Measurements from ENCODE around the gene PPP4R4. TPM values are rescaled to one million over a fixed set of nuclear protein-coding genes. Genes with fewer than 3 reads are reported as not detected.
A peak's percentile ranks its signal among the peaks of the same experiment; 100 is the strongest.

The PPP4R4 gene
- total and polyA plus RNA-seq, 8 donors = 0.43 to 3.7 (median 0.62) TPM

DNA sequence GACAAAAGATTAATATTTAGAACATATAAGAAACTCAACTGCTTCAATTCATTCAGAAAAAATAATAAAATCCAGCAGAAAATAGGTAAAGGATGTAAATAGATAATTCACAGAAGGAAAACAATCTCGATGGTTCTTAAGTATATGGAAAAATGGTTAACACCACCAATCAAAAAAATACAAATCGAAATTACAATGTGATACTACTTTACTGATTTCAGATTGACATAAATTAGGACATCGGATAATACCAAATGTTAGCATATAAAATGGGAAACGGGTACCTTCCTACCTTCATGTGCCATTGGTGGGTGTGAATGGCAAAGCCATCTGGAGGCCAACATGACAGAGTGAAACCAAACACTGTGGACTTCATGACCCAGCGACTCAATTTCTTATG lies 1.6 kb upstream of the PPP4R4 start:
- H3K4me1 ChIP-seq = peaks cover 0 to 25% of the 10 kb centered on the region in 2 donors
- ATAC-seq = no peak
- TF ChIP-seq, protein P1, sequence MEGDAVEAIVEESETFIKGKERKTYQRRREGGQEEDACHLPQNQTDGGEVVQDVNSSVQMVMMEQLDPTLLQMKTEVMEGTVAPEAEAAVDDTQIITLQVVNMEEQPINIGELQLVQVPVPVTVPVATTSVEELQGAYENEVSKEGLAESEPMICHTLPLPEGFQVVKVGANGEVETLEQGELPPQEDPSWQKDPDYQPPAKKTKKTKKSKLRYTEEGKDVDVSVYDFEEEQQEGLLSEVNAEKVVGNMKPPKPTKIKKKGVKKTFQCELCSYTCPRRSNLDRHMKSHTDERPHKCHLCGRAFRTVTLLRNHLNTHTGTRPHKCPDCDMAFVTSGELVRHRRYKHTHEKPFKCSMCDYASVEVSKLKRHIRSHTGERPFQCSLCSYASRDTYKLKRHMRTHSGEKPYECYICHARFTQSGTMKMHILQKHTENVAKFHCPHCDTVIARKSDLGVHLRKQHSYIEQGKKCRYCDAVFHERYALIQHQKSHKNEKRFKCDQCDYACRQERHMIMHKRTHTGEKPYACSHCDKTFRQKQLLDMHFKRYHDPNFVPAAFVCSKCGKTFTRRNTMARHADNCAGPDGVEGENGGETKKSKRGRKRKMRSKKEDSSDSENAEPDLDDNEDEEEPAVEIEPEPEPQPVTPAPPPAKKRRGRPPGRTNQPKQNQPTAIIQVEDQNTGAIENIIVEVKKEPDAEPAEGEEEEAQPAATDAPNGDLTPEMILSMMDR (IDR thresholded peaks at IDR 0.05) = no peak
- H3K36me3 ChIP-seq = no peaks in the 10 kb centered on the region
- intact Hi-C loops (cut with DNase I) = no loop called here
- H3K9me3 ChIP-seq = no peaks in the 10 kb centered on the region
- peaks cover 19 to 60% of the 10 kb centered on the region in 2 donors for H3K27me3 ChIP-seq
- H3K27ac ChIP-seq = no peak overlapping the region
- no peak overlapping the region for H3K4me3 ChIP-seq
- no peak for DNase-seq

DNA sequence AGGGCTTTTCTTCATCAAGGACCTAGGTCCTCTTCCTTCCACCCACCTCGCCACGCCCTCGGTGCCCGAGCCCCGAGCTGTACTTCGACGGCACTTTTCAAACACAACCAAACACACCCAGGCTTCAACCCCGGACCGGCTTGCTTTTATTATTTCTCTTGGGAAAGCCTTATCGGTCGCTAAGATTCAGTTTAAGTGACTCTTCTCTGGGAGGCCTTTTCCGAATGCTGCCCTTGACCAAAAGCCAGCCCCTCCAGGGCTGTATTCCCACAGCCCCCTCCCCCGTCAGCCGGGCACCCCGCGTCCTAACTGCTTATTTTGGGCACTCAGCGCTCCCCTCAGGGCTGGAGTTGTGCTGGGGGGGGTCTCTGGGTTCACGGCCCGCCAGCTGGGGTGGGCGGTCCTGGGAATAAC lies 644 bp upstream of the PPP4R4 start:
- ATAC-seq (peak; percentile 22), DNase-seq (peak in 2 of 4 donors; percentile 44 to 82)
- Histone ChIP-seq H3K9me3 (no peaks in the 10 kb centered on the region), H3K27me3 (peaks cover 24 to 69% of the 10 kb centered on the region in 2 donors), H3K27ac (peak overlapping the region; percentile 49 to 63), H3K36me3 (no peaks in the 10 kb centered on the region), H3K4me1 (peaks cover 0 to 25% of the 10 kb centered on the region in 2 donors), H3K4me3 (peak overlapping the region; percentile 49 to 61)
- intact Hi-C loops (cut with DNase I) = no loop called here
- TF ChIP-seq, protein P1 (IDR thresholded peaks at IDR 0.05) = no peak

DNA sequence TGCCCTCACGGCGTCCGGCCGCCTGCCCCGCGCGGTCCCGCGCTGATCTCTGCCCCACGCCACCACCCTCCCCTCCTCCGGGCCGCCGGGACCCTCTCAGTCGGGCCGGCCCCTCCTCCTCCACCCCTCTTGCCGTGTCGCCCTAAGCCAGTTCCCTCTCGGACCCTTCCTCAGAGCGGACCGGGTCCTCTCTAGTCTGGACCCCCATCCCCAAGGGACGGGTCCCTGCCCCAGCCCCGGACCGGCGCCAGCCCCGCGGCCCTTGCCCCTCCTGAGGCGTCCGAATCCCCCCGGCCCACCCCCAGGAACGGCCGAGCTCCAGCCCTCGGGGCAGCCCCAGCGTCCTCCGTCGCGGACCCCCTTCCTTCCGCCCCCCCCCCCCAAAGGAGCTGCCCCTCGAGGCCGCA lies 485 bp downstream of the PPP4R4 start:
- no peak for ATAC-seq
- DNase-seq = peak in 1 of 4 donors; percentile 0
- Histone ChIP-seq H3K27me3 (peaks cover 29 to 80% of the 10 kb centered on the region in 2 donors), H3K4me3 (peak overlapping the region; percentile 49 to 61), H3K27ac (no peak overlapping the region), H3K9me3 (no peaks in the 10 kb centered on the region), H3K4me1 (peaks cover 0 to 25% of the 10 kb centered on the region in 2 donors), H3K36me3 (no peaks in the 10 kb centered on the region)
- TF ChIP-seq, protein P1 (IDR thresholded peaks at IDR 0.05) = no peak
- intact Hi-C loops (cut with DNase I) = no loop called here

DNA sequence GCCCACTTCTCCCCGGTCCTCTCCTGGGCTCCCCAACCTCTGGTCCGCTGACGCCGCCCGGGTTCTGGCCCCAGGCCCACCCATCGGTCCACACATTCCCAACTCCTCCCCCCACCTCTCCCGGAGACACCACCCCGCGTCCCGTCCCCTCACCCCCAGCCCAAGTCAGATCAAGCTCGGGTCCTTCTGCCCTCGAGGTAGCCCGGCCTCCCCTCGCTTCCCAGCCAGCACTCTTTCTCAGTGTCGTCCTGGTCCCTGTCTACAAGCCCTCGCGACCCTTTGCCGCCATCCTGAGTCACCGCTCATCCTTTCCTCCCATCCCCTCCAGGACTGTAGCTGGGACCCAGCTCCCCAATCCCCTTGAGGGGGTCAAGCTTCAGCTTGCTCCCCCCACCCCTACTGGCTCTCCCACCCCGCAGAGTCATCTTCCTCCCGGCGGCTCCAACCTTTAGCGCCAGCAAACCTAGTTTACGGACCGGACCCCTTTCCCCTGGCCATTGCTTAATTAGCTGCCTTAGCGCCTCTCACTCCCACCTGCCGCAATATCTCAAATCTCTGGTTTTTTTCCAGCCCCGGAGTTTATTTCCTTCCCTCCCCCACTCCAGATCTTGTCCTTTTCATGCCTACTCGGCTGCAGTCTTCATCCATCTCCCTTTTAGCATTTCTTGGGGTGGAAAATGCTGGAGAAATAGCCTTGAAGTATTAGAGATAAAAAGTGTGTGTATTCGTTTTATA lies 1.1 kb downstream of the PPP4R4 start:
- Histone ChIP-seq H3K4me3 (peak overlapping the region in 1 of 2 donors; percentile 61), H3K27me3 (peaks cover 32 to 86% of the 10 kb centered on the region in 2 donors), H3K27ac (no peak overlapping the region), H3K9me3 (no peaks in the 10 kb centered on the region), H3K36me3 (no peaks in the 10 kb centered on the region), H3K4me1 (peaks cover 0 to 25% of the 10 kb centered on the region in 2 donors)
- intact Hi-C loops (cut with DNase I) = no loop called here
- ATAC-seq = no peak
- TF ChIP-seq, protein P1 (IDR thresholded peaks at IDR 0.05) = no peak
- peak in 2 of 4 donors; percentile 5 to 78 for DNase-seq

DNA sequence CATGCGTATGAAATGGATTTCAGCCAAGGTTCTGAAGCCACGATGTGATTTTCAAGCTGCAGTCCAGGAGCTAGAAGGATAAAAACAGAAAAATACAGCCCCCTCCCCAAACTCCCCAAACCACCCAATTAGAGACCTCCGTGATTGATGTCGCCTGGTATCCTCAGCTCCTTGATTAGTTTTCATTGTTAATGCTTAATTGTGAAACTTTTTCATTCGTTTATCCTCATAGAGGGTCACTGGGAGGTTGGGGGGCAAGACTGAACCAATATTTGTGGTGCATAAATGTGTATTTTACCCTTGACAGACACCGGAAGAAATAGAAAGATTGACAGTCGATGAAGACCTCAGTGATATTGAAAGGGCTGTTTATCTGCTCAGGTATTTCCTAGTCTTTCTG lies 1.6 kb downstream of the PPP4R4 start:
- Histone ChIP-seq H3K27ac (no peak overlapping the region), H3K4me3 (peak overlapping the region in 1 of 2 donors; percentile 61), H3K9me3 (no peaks in the 10 kb centered on the region), H3K27me3 (peaks cover 33 to 88% of the 10 kb centered on the region in 2 donors), H3K4me1 (peaks cover 0 to 30% of the 10 kb centered on the region in 2 donors), H3K36me3 (no peaks in the 10 kb centered on the region)
- TF ChIP-seq, protein P1 (IDR thresholded peaks at IDR 0.05) = no peak
- DNase-seq = peak in 1 of 4 donors; percentile 14
- ATAC-seq = no peak
- intact Hi-C loops (cut with DNase I) = no loop called here
